Measurements from ENCODE around the gene TTLL11.

TTLL11 gene, protein sequence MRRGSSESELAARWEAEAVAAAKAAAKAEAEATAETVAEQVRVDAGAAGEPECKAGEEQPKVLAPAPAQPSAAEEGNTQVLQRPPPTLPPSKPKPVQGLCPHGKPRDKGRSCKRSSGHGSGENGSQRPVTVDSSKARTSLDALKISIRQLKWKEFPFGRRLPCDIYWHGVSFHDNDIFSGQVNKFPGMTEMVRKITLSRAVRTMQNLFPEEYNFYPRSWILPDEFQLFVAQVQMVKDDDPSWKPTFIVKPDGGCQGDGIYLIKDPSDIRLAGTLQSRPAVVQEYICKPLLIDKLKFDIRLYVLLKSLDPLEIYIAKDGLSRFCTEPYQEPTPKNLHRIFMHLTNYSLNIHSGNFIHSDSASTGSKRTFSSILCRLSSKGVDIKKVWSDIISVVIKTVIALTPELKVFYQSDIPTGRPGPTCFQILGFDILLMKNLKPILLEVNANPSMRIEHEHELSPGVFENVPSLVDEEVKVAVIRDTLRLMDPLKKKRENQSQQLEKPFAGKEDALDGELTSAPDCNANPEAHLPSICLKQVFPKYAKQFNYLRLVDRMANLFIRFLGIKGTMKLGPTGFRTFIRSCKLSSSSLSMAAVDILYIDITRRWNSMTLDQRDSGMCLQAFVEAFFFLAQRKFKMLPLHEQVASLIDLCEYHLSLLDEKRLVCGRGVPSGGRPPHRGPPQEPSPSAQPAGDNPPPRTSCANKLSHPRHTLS

DNA sequence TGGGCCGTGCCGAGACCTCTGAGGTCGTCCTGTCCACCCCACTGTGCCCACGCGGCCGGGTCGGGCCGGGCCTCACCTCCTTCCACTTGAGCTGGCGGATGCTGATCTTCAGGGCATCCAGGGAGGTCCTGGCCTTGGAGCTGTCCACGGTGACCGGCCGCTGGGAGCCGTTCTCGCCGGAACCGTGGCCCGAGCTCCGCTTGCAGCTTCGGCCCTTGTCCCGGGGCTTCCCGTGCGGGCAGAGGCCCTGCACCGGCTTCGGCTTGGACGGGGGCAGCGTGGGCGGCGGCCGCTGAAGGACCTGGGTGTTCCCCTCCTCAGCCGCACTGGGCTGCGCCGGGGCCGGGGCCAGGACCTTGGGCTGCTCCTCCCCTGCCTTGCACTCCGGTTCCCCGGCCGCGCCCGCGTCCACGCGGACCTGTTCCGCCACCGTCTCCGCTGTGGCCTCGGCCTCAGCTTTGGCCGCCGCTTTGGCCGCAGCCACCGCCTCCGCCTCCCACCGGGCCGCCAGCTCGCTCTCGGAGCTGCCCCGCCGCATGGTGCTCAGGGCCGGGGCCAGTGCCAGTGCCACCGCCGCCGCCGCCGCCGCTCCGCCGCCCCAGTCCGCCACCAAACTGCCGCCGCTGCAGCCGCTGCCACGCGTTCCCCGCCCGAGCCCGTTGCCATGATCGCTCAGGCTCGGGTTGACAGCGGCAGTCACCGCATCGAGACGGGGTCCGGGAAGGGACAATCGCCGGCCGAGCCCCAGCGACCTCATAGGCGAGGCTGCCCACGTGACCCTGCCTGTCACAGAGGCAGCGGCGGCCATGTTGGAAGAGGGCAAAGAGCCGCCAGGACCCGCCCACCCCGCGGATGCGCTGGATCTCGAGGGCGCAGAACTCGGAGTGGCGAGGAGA lies at the start of gene TTLL11:
Gene TTLL11 (minus strand): TSS at position 698 of the 896 bp plus-strand sequence. CDS start 160 bp downstream, at position 538.
- peak; percentile 95 for DNase-seq

DNA sequence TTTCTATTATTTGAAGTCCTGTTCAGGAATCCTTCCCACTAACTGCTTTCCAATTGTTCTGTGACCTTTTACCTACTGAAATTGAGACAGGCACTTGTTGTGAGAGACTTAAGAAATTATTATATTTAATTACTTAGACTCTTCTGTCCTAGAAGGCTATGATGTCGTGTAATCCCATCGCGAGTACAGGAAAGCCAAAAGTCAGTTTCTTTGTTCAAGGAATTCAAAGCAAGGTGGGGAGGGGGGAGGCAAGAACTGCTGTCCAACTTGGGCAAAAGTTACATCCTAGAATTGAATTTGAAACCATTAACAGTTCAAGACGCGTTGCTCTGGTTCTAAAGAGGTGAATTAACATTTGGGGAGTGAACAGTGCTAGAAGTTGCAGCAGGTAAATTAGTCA lies 48.6 kb upstream of the TTLL11 start:
- no peak for DNase-seq

DNA sequence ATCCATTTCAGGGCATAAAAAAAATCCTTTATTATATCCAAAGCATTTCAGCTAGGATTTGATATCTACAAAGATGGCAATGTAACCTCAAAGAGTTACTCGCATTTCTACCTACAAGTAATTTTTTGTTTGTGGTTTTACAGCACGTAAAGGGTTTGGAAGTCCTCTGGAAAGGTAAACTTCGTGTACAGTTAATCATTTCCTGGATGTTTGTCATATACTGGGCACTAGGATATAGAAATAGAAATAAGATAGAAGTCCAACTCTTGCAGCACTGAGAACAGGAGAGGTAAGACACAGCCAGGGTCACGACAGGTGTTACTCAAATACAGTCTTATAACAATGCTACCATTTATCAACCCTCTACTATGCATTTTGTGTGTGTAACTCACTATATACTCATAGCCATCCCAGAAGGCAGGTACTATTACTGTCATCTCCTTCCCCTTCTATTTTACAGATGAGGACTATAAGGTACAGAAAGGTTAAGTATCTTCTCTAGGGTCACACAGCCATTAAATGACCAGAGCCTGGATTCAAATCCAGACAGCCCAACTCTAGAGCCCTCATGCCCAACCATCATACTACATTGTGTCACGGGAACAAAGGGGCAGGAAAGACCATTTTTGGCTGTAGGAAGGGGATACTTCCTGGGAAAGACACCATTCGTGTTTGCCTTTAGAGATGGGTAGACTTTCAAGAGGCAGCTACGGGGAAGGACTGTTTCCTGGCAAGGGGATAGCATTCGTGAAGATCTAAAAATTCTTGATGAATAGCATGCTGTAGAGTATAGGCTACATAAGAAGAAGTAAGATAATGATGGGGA lies 47.5 kb upstream of the TTLL11 start:
- DNase-seq, result no peak

DNA sequence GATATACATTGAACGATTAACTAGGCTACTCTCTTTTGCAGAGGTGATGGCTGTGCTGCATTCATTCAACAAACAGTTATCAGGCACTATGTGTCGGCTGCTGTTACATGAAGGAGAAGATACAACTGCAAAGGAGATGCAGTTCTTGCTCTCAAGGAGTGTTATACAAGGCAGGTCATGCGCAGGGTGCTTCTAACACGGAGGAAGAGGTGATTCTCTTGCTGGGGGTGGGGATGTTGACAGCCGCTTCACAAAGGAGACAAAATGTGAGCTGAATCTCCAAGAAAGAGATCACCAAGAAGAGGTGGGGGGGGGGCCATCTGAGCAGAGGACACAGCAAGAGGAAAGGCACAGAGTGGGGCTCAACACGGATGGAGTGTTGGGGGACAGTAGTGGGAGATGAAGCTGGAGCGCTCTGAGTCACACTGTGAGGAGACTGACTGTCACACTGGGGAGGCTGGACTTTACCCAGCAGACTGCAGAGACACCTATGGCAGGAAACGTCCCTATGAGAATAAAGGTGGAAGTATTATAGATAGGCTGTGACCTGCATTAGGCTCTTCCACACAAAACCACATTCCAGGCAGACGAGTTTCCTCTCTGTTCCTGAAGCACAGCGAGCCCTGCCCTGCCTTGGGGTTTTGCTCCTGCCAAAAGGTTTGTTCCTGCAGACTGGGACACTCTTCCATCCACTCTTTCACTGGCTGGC lies 45.6 kb upstream of the TTLL11 start:
- DNase-seq, result no peak

DNA sequence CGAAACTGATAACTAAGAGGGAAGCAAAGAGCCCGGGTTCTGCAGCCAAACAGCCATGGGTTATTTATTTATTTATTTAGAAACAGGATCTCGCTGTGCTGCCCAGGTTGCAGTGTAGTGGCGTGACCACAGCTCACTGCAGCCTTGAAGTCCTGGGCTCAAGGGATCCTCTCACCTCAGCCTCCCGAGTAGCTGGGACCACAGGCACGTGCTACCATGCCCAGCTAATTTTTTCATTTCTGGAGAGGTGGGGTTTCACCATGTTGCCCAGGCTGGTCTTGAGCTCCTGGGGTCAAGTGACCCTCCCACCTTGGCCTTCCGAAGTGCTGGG lies 42.4 kb upstream of the TTLL11 start:
- no peak for DNase-seq

DNA sequence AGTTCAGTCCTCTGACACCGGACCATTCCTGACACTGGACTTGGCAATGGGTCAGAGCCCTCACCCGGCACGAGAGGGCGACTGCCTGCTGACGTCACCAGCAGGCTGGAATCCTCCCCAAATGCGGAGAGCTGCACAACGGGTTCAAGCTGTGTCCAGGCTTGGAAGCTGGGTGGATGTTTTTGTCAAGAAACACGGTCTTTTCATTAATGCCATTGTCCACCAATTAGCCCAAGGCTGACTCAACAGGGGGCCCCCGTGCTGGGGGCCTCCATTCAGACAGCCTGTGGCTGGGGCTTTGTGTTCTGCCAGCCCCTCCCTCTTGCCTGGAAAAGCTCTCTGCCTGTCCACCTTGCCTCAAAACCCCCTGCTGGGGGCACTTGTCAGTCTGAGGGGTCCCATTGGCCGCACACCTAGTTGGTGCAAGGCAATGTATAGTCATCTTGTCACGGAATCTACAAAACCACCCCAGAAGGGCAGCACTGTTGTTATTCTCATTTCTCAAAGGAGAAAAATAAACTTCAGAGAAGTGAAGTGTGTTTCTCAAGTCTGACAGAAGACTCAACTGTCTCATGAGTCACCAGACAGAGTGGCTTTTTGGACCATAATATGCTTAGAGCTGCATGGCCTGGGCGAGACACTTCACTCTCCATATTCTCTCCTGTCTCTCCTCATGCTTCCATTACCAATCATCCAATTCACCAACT lies 41.9 kb upstream of the TTLL11 start:
- peak; percentile 11 for DNase-seq

DNA sequence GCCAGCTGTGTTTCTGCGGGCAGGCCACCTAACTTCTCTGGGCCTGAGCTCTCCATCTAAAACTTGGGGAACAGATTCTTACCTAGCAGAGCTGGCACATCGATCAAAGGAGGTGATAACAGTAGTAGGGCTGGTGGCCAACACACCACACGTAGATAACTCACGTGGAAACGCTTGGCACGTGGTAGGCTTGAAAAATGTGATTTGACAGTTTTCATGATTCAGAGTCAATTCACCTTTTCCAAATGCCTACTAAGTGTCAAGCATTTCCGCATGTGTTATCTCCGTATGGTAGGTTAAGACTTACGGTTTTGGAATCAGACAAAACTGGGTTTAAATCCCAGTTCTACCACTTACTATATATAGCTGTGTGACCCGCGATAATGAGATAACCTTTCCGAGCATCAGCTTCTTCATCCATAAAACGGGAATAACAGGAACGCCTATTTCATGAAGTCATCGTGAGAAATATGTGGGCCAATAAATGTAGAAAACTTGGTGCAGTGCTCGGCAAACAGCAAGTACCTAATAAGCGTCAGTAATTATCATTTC lies 41.0 kb upstream of the TTLL11 start:
- no peak for DNase-seq

DNA sequence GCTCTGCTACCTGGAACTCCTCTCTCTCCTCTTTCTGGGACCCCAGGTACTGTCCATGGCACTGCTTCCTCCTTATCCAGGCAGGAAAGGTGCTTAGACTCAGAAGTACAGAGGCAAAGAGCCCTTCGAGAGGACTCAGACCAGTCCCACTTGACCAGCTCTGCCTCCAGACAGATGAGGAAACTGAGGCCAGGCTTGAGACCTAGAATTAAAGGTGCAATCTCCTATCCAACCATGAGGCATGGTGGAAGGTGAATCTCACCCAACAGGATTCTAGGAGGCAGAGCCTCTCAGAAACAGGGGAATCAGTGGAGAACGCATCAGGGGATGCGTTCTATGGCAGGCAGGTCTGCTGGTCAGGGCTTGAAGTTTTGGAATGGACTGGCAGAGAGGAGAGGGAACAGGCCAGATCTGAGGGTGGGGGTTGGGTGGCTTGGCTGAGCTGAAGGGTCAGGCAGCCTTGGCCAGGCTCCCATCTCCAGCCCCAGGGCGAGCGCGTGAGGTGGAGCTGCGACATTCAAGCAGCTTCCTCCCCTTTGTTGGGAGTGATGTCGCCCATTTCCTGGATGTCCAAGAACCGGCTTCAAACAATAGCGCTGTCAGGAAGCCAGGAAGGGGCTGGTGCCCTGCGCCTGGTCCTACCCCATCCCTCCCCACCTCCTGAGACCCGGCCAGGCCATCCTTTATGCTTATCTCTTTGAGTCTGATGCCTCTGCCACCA lies 40.3 kb upstream of the TTLL11 start:
- DNase-seq, result no peak

DNA sequence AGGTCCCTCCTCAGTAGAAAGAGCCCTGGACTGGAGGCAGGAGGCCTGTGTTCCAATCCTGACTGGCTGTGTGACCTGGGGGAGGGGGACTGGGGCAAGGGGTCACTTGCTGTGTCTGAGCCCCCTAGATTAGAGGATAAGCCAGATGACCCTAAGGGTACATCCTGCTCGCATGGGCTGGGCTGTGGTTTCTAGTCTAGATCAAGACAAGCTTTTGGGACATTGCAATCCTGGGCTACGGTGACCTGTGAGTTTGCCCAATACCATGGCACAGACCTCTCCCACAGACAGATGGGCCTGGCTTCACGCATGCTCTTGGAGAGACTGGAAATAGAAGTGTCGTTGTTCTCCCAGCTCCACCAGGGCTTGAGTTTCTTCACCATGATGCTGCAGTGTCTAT lies 39.4 kb upstream of the TTLL11 start:
- no peak for DNase-seq

DNA sequence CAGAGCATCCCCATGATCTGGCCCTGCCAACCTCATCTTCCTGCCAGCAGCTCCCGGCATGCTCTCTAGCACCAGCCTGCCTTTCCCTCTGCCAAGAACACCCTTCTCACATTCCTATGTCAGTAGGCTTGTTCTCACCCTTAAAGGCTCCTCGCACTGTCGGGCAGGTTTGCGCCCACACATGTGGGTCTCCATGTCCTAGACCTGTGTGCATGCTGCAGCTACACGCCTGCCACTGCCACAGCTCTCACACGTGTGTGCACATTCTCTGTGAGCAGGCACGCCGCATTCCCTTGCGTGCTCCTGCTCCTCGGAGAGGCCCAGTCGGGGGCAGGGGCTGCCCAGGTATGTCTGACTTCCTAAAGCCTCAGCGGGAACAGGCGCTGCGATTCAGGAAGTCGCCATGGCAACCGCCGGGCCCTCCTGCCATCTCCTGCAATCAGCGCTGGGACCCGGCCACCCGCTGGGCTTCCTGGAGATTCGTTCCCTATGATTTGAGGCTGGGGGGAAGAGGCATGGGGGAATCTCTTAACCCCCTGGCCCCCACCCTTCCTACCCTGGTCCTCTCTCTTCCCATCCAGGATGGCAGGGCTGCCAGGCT lies 38.4 kb upstream of the TTLL11 start:
- DNase-seq, result no peak

DNA sequence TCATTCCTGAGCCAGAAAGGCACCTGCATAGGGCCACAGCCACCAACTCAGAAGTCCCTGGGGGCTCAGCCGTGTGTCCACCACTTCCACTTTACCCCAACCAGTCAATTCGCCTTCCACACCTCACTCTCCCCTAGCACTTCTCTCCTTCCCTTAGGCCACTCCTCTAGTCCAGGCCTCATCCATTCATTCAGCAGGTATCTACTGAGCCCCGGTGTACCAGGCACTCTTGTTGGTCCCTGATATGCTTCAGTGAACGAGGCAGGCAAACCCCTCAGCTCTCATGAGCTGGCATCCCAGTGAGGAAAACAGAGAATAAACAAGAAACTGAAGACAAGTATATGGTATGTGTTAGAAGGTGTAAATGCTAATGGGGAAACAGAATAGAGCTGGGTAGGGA lies 37.7 kb upstream of the TTLL11 start:
- DNase-seq, result no peak

DNA sequence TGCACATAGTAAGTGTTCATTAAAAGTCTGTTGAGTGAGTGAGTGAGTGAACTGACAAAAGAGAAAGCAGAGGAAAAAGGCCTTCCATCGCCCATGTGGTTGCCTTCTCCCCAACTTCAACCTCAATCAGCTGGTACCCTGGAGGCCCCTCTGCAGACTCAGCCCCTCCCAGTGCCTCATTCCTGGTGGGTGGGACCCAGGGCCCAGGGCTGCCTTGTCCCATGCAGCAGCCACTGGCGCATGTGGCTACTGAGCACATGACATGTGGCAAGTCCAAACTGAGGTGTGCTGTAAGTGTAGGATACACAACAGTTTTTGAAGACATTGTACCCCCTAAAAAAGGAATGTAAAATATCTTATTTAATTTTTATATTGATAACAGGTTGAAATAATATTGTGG lies 36.9 kb upstream of the TTLL11 start:
- no peak for DNase-seq

DNA sequence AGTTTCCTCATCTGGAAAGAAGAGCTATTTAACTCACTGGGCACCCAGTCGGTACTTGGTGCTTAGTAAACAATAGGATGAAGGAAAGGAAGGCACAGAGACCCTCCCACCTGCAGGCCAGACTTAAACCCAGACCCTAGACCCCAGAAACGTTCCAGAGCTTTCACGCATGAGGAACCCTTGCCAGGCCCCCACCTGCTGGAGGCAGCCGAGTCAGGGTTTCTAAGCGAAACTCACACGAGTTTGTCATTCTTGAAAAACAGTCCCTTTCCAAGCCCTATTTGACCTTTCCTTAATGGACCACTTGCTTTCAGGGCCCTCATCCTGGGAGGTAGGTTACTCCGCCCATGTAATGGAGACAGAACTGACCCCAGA lies 35.8 kb upstream of the TTLL11 start:
- no peak for DNase-seq

DNA sequence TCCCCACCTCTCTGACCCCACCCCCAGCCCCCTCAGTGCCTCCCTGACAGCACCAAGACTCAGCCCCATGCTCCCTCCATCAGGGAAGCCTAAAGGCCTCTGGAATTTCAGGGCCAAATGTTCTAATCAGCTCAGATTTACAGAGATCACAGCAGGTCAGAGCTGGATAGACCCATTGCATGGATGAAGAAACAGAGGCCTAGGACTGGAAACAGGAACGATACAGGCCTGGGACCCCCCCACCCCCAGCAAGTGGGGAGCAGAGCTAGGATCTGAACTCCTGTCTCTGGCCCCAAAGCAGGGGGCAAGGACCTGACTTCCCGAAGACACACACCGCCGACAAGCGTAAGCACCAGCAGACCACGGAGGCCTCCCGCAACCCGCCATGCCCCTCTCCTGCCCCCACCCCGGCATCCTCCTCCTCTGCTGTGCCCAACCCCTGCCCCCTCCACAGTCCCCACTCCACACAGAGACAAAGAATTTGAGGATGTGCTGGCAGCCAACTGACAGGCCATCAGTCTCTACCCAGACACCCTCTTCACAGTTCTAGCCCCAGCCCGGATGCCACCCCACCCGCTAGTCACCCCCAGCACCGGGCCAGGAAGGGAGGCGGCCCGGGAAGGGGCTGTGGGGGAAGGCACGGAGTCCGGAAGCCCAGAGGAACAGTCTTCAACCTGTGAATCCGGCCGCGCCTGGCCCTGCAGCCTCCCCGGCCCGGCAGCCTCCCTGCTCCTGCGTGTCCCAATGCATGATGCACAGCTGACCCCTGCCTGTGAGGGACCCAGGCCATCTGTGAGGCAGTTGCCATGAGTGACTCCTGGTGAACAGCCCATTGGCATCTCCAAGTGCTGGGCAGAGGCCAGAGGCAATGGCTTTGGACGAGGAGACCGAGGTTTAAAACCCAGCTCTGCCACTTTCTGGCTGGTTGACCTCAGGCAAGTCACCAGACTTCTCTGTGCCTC lies 35.2 kb upstream of the TTLL11 start:
- no peak for DNase-seq

DNA sequence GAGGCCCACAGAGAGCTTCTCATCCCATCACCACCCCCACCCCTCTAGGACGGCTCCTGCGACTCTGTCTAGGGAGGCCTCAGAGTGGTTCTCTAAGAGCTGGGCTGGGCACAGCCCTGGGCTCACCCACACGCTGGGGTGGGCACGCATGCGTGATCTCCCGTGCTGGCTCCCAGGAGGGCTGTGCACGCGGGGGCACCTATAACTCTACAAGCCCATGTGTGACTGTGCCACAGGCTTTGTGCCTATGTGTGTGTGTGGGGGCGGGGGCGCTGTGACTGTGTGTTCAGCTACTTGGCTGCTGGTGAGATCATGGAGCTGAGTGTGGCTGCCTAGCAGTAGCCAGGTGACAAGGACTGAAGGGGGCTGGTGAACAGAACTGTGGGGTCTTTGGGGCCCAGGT lies 34.3 kb upstream of the TTLL11 start:
- no peak for DNase-seq

DNA sequence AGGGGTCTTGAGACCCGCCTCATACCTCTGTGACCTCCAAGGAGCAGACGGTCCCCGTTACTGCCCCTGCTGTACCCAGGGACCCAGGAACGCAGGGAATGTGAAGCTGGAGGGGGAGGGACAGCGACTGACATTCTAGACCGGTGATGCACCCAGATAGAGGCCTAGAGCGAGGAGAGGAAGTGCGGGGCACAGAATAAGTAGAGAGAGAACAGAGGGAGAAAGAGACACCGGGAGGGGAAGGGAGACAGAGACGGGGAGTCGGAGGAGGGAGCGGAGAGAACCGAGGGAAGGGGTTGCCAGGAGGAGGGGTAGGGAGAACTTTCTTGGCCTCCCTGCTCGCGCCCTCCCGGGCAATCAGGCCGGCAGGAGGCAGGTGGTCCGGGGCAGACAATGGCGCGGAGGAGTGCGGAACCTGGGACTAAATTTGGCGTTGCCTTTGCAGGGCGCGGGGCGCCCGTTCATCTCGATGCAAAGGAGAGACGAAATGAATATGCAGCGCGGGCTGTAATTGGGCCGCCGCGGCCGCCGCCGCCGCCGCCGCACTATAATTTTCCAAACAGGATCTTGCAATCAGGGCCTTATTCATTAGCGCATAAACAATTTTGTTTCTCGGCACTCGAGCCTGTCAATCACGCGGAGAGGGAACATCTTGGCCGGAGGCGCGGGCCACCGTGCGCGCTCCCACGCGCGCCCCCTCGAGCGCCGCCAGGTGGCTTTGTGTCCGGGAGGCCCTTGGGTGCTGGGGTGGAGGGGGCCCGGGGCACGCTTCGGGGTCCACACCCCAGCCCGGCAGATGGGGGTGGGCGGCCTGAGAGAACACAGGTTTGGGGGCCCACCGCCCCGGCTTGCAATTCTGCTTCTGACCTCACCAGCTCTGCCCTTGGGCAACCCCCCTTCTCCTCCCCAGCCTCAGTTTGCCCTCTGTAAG lies 33.5 kb upstream of the TTLL11 start:
- DNase-seq, result no peak

Measured in midbrain (tissue), 1 donor.